Ascending aorta (tissue), 2 donors: ENCODE measurements around the gene TMEM243. TPM values are rescaled to one million over a fixed set of nuclear protein-coding genes. Genes with fewer than 3 reads are reported as not detected.

Source experiments
- DNase-seq, 2 donors: peaks; one replicate each; pipeline ENCODE4 v3.0.0-alpha.2; 2019; ENCODE audit warnings: low spot score in 2 of 2
- H3K27ac ChIP-seq, 2 donors: fragments of 200-600 bp; sonication (generic); one replicate each; pipeline ENCODE4 v1.5.1; 2016 to 2017; ENCODE audit warnings: mild to moderate bottlenecking in 1 of 2
- H3K27me3 ChIP-seq: fragments of 200-600 bp; sonication (generic); one replicate; pipeline ENCODE4 v1.5.1; 2017
- H3K36me3 ChIP-seq, 2 donors: fragments of 200-600 bp; sonication (generic); one replicate each; pipeline ENCODE4 v1.5.1; 2016
- H3K4me1 ChIP-seq, 2 donors: fragments of 200-600 bp; sonication (generic); one replicate each; pipeline ENCODE4 v1.5.1; 2016 to 2017; ENCODE audit warnings: mild to moderate bottlenecking in 1 of 2
- H3K4me3 ChIP-seq, 2 donors: fragments of 200-600 bp; sonication (generic); one replicate each; pipeline ENCODE4 v1.5.1; 2016 to 2017; ENCODE audit warnings: mild to moderate bottlenecking in 1 of 2
- H3K9me3 ChIP-seq, 2 donors: fragments of 200-600 bp; sonication (generic); one replicate each; pipeline ENCODE4 v1.5.1; 2016
- CTCF ChIP-seq, 3 experiments: fragments of 200-600 bp in 2 of 3; fragments of 450-650 bp in 1 of 3; sonication (generic) in 2 of 3; IDR thresholded peaks; one replicate each; pipeline ENCODE4 v1.5.1; 2016 to 2019; ENCODE audit warnings: antibody characterized with exemption in 3 of 3, mild to moderate bottlenecking in 1 of 3, moderate library complexity in 1 of 3
- intact Hi-C: fragments of 100-400 bp; cut with DNase I; formaldehyde crosslinking; loops from one replicate; pipeline ENCODE4 v1.15.1; 2023
- total RNA-seq: library from RNA; depleted of rRNA; stranded (reverse); fragments of >200 nt; gene quantifications from one replicate; pipeline ENCODE4 v1.1.0, GENCODE V29; 2016

The TMEM243 gene
- total RNA-seq, 1 donor from 2014 or later = 27.5 TPM

GRCh38 chr7:87171282-87171934 is 48.1 kb downstream of the TMEM243 start:
- H3K36me3 ChIP-seq = peaks cover 71 to 90% of the 10 kb centered on the region in 2 donors
- TF ChIP-seq CTCF (IDR thresholded peaks at IDR 0.05) = no peak
- H3K27me3 ChIP-seq = no peaks in the 10 kb centered on the region
- H3K27ac ChIP-seq = no peak overlapping the region
- intact Hi-C loops = no loop called here
- DNase-seq = no peak
- H3K4me3 ChIP-seq = no peak overlapping the region
- no peaks in the 10 kb centered on the region for H3K9me3 ChIP-seq
- peaks cover 0 to 3% of the 10 kb centered on the region in 2 donors for H3K4me1 ChIP-seq

- intact Hi-C loops = no loop called here
- no peaks in the 10 kb centered on the region for H3K27me3 ChIP-seq
- H3K9me3 ChIP-seq = no peaks in the 10 kb centered on the region
- DNase-seq = no peak
- no peak overlapping the region for H3K27ac ChIP-seq
- no peak for TF ChIP-seq CTCF (IDR thresholded peaks at IDR 0.05)
- no peak overlapping the region for H3K4me3 ChIP-seq
- peaks cover 71 to 92% of the 10 kb centered on the region in 2 donors for H3K36me3 ChIP-seq
- peaks cover 0 to 3% of the 10 kb centered on the region in 2 donors for H3K4me1 ChIP-seq
These were observed 48.7 kb downstream of the TMEM243 start for GRCh38 chr7:87170828-87171227.

GRCh38 chr7:87164433-87164832 is 55.1 kb downstream of the TMEM243 start:
- no peak for TF ChIP-seq CTCF (IDR thresholded peaks at IDR 0.05)
- no peak for DNase-seq
- no peak overlapping the region for H3K27ac ChIP-seq
- no peak overlapping the region for H3K4me3 ChIP-seq
- peaks cover 0 to 2% of the 10 kb centered on the region in 2 donors for H3K4me1 ChIP-seq
- no peaks in the 10 kb centered on the region for H3K9me3 ChIP-seq
- no peaks in the 10 kb centered on the region for H3K27me3 ChIP-seq
- intact Hi-C loops = no loop called here
- H3K36me3 ChIP-seq = peaks cover 21 to 58% of the 10 kb centered on the region in 2 donors

GRCh38 chr7:87159538-87159937 is 60.0 kb downstream of the TMEM243 start:
- intact Hi-C loops = loop anchor here (10.0 kb wide), 1 partner anchor 1055 kb away; no protein-coding TSS in a partner anchor

GRCh38 chr7:87156709-87157108 is 62.8 kb downstream of the TMEM243 start:
- Histone ChIP-seq H3K4me1 (peaks cover 3 to 19% of the 10 kb centered on the region in 2 donors), H3K27me3 (no peaks in the 10 kb centered on the region), H3K9me3 (no peaks in the 10 kb centered on the region), H3K36me3 (no peaks in the 10 kb centered on the region), H3K27ac (peak overlapping the region; percentile 17 to 68), H3K4me3 (peak overlapping the region in 1 of 2 donors; percentile 3)
- no peak for DNase-seq
- intact Hi-C loops = loop anchor here (10.0 kb wide), 1 partner anchor 1058 kb away; no protein-coding TSS in a partner anchor
- no peak for TF ChIP-seq CTCF (IDR thresholded peaks at IDR 0.05)

More at GRCh38 chr7:87159538-87159937, 60.0 kb downstream of the TMEM243 start:
- H3K9me3 ChIP-seq = no peaks in the 10 kb centered on the region
- TF ChIP-seq CTCF (IDR thresholded peaks at IDR 0.05) = no peak
- peaks cover 2 to 14% of the 10 kb centered on the region in 2 donors for H3K36me3 ChIP-seq
- DNase-seq = no peak
- H3K27ac ChIP-seq = no peak overlapping the region
- peaks cover 0 to 15% of the 10 kb centered on the region in 2 donors for H3K4me1 ChIP-seq
- no peak overlapping the region for H3K4me3 ChIP-seq
- H3K27me3 ChIP-seq = no peaks in the 10 kb centered on the region
